GM18907 (cell line): Measurements from ENCODE around the gene LPIN2.
"Not testable (repeated sequence)": the region's sequence is repeated elsewhere in the genome, so short reads cannot be mapped to it uniquely, and the experiment has no call there.

Experiments
- ATAC-seq: cut with Tn5 transposase; IDR thresholded peaks from one replicate; pipeline ENCODE4 v1.9.1; 2021; ENCODE audit warnings: mild to moderate bottlenecking, moderate library complexity; ENCODE audit not compliant: unreplicated experiment

Gene LPIN2

DNA sequence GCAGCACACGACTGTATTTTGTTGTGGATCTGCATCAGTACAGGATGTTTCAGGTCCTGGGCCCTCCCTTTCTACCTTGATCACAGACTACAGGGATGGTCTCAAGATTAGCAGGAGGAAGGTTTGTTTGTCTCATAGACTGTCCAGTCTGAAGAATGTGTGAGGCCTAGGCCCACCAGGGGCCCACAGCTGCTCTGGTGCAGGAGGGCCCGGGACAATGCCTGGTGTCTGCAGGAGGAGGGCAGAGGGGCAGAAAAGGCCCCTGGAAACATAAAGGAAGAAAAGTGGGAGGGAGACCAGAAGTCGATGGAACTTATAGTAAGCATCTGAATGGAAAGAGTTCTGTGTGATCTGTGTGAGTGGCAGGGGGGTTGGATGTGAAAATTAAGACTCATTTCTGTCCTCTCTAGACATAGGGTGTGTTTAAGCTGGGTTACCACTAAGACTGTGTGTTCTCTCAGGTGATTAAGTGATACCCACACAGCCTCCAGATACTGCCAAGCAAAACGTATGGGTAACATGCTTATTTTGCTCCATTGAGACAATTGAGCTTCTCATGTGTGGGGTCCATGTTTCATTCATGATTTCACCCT is 33.4 kb upstream of the LPIN2 start:
- peak; percentile 72 for ATAC-seq

DNA sequence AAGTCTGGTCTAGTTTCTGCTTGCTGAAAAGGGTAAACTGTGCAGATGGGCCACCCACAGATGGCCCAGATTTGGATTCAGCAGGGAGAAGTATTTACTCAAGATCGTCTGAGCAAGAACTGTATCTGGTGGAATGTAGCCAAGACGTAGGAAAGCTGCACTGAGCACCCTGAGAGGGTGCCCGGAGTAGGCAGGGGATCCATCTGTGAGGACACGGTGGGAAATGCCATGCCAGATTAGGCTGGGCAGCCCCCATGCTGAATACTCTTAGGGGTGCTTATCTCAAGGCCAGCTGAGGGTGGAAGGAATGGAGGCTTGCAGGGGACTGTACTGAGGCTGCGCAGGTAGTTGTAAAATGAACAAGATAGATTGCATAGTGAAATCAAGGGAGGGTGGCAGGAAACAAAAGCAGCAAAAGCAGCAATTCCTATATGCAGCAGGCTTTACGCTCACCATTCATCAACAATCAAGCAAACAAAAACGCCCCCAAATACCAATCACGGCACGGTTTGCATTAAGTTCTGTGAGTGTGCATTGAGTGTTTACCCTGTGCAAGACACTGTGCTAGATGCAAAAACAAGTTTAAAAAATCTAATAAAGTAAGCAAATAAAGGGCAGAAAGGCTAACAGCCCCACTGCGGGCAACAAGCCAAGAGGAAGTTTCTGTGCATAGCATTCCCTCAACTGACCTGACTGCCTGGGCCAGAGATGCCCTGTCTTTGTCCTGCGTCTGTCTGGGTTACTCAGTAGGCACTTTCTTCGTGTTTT is 32.2 kb upstream of the LPIN2 start:
- ATAC-seq, result no peak

DNA sequence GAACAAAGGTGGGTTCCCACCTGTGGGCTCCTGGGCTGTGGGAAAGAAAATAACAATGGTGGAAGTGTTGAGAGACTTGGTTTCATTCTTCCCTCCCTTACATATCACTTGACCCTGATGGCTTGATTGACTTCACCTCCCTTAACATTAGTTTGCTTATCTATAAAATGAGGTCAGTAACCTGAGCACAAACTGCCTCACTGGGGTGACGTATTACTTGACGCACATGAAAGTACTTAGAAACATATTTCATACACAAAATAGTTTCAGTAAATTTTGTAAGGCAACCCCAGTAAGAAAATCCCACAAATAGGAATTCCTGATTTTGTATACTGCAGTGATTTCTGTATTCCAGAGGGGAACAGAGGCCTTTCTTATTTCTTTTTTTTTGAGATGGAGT is 29.4 kb upstream of the LPIN2 start:
- no peak for ATAC-seq

DNA sequence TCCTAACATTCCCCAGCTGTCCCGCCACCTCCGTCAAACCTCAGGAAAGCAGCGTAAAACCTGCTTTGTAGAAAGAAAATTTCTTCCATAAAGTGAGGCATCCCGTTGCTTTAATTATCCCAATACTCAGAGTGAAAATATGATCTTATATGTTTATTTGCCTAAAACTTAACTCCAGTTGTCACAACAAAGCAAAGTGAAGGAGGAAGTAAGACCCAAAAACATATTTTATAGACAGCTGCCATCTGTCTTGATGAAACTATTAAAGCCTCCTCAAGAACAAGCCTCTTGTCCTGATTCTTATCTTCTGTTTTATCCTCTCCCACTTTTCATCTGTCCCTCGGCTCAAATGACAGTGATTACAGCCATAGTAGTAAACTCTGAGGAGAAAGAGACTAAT is 28.9 kb upstream of the LPIN2 start:
- ATAC-seq, result no peak

DNA sequence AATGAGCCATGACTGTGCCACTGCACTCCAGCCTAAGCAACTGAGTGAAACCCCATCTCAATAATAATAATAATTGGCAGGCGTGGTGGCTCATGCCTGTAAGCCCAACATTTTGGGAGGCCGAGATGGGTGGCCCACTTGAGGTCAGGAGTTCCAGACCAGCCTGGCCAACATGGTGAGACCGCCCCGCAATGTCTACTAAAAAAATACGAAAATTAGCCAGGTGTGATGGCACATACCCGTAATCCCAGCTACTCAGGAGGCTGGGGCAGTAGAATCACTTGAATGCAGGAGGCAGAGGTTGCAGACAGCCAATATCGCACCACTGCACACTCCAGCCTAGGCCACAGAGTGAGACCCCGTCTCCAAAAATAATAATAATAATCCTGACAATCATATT is 27.9 kb upstream of the LPIN2 start:
- no peak for ATAC-seq

DNA sequence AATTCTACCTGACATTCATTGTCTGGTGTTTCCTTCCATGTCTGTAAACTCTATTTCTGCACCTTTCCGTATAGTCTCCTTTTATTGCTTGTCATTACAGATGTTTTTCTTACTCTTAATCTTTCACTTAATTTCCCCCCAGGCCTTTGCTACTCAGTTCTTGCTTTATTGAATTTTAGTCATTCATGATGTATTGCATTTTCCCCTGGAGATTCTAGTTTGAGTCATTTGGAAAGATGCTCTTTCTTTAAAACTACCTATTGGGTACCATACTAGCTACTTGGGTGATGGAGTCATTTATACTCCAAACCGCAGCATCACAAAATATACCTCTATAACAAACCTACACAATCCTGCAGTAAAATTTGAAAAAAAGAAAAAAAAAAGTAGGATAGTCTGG is 27.2 kb upstream of the LPIN2 start:
- no peak for ATAC-seq

DNA sequence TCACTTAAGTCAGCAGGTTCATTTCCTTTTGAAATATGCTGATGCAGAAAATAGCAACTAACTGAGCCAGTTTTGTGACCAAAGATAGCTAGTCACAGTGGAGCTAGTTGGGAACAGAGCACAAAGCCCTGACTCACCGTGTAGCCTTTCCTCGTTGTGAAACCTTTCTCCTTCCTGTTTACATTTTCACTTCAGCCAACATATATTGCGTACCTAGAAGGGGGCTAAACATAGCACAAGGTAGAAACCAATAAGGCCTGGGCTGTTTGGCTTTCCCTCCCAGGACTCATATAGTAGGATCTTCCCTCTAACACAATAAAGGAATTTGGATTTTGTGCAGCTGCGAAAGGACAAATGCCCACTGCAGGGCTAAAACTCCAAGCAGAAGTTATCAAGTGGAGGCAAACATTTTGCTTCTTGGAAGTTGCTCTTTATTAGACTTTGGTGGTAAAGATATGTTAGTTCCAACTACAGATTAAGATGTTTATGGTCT is 24.5 kb upstream of the LPIN2 start:
- peak; percentile 98 for ATAC-seq

DNA sequence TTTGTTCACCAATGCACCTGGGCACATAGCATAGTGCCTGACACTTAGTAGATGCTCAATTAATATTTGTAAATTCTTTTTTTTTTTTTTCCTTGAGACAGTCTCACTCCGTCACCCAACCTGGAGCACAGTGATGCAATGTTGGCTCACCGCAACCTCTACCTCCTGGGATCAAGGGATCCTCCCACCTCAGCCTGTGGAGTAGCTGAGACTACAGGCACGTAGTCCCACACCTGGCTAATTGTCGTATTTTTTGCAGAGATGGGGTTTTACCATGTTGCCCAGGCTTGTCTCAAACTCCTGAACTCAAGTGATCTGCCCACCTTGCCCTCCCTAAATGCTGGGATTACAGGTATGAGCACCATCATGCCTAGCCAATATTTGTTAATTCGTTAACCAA is 23.2 kb upstream of the LPIN2 start:
- ATAC-seq, result no peak

DNA sequence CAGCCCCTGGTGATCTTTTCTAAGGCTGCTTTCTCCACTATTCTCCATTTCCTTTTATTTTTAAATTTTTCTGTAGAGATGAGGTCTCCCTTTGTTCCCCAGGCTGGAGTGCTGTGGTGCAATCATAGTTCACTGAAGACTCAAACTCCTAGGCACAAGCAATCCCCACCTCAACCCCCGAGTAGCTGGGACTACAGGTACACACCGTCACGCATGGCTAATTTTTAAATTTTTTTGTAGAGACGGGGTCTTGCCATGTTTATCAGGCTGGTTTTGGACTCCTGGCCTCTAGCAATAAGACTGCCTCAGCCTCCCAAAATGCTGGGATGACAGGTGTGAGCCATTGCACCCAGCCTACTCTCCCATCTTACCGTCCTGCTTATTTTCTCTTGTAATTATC is 22.7 kb upstream of the LPIN2 start:
- ATAC-seq, result no peak

DNA sequence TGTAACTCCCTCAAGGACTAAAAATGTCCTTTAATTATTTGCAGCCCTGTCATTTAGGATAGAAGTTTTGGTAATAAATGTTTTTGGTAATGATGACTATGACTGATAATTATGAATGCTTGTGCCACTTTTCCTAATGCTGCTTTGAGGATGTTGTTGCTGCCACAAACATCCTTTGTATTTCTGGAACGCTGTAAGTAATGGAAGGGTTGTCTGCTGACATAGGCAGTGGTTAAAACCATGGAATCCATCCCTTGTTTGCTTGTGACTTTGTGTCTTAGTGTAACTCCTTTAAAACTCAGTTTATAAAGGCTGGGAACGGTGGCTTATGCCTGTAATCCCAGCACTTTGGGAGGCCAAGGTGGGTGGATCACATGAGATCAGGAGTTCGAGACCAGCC is 19.8 kb upstream of the LPIN2 start:
- ATAC-seq, result no peak

DNA sequence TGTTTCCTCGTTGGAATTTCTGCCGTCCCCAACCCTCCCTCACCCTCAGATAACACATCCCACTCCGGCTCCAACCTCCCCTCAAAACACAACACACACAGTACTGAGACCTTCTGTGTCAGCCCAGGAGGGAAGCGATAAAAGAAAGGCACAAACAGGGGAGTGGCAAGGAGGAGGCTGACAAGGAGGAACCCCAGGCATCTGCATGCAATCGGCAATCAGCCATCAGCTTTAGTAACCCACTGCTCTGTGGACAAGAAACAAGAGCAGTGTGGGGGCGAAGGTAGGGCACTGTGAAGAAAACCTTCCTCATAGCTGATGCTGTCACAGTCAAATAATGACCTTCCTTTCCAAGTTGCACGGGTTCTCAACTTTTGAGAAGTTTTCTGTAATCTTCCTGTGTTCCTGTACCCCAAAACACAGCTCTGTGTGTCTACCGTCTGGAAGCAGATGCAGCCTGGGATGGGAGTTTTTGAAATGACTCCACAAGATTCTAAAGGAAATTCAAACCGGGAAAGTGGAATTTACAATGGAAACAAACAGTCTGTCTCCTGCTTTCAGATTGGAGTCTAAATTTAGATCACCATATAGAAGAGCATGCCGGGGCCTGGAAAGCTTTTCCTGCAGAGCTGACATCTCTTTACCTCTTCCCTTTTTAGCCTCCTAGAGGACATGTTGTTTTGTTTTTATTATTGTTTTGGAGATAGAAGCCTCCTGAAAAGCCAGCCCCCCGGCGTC is 16.4 kb upstream of the LPIN2 start:
- no peak for ATAC-seq

DNA sequence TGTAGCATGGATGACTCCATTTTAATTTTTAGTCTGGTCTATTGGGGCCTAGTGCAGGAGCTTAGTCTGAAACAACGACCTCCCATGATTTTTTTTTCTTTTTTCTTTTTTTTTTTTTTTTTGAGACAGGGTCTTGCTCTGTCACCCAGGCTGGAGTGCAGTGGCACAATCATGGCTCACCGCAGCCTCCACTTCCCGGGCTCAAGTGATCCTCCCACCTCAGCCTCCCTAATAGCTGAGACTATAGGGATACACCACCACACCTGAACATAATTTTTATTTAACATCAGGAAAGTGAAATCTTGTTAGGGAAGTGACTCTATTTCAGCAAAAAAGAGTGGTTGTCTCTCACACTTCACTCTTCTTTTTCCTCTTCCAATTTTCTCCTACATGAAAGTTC is 15.2 kb upstream of the LPIN2 start:
- not testable (repeated sequence) for ATAC-seq

DNA sequence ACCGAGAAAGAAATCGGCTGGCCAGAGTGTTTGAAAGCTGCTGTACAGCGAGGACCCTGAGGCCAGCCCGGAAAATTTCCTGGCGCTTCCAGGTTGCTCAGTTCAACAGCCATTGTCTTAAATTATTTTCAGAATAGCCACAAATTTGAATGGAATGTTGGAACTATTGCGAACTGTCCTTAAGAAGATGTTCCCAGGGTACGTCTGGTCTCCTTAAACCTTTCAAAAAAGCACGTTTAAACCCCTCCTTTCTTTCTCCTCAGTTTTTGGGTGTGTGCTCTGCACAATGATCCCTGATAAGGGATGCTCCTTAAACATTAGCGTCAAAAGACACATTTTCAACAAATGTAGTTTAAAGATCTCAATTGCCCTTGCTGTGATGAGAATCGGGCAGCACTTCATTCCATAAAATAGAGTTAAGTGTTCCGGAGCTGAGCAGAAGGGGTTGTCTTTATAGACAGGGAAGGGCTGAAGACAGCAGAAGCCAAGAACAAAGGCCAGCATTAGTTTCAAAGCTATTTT is 14.5 kb upstream of the LPIN2 start:
- ATAC-seq, result no peak

DNA sequence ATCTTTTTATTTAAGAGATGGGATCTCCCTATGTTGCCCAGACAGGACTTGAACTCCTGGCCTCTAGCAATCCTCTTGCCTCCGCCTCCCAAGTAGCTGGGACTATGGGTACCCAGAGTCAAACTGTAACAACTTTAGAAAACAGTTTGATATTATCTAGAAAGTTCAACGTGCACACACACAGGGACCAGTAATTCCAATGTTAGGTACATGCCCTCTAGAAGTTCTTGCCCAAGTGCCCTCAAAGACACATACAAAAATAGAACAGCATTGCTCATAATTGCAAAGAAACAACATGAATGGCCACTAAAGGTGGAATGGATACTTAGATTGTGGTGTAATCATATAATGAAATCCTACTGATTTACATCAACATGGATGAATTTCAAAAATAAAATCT is 12.6 kb upstream of the LPIN2 start:
- ATAC-seq, result no peak

DNA sequence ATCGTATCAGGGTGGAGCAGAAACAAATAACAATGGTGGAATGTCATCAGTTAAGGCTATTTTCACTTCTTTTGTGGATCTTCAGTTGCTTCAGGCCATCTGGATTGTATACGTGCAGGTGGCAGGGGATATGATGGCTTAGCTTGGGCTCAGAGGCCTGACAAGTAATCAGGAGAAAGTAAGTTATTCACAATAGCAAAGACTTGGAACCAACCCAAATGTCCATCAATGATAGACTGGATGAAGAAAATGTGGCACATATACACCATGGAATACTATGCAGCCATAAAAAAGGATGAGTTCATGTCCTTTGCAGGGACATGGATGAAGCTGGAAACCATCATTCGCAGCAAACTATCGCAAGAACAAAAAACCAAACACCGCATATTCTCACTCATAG is 10.7 kb upstream of the LPIN2 start:
- ATAC-seq, result not testable (repeated sequence)

DNA sequence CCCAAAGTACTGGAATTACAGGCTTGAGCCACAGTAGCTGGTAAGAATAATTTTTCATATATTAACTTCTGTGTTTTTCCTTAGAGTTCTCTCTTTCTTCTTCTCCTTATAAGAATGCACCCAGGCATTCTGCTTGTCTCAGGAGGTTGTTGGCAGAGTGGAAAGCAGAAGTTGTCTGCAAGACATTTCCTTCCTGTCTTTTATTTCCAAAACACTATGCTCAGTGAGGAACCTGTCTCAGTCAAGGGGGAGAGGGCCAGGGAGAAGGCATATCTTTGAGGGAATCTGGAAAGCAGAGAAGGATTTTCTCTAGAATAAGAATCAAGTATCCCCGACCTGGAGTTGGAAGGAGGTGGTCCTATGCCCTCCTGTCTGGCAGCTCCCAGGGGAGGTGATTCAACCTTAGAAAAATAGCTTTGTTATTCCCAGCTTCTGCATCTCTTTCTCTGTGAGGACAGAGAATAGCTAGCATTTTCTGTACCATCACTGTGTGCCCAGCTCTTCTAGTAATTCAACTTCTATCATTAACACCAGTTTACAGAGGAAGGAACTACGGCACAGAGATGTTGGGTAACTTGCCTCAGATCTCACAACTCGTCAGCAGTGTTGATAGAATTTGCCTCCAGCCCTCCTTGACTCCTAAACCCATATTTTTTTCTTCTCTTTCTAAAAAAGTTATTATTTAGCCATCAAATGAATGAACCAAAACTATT is 3.8 kb upstream of the LPIN2 start:
- no peak for ATAC-seq

DNA sequence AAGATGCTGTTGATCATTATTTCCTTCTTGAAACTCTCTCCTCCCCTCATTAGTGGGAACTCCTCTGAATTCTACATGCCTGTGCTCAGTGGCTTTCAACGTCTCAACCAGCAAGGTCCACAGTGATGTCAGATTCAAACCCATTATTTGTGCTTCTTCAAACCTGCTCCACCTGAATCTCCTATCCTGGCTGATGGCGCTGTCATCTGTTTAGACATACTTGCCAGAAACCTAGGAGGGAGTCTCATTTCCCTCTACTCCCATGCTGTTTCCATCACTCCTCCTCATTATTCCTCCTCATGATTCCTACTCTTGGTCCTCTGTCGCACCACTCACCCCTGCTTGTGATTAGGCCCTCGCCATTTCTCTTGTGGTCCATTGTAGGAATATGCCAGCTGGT is 2.9 kb upstream of the LPIN2 start:
- ATAC-seq, result no peak

DNA sequence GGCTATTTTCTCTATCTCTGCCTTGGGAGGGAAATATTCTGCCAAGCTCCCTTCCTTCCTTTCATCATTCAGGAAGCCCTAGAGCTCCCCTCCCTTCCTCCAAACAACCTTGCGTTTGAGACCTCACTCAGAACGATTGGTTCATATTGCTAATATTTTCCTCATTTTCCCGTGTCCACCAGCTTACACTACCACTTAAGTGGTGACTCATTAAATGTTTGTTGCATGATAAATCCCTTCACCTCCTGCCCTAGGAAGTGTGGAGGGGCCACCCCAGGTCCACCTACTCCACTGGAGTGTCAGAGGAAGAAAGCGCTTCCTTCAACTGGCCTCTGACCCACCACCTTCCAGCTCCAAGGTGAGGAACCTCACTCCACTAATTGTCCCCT is 2.3 kb upstream of the LPIN2 start:
- no peak for ATAC-seq

DNA sequence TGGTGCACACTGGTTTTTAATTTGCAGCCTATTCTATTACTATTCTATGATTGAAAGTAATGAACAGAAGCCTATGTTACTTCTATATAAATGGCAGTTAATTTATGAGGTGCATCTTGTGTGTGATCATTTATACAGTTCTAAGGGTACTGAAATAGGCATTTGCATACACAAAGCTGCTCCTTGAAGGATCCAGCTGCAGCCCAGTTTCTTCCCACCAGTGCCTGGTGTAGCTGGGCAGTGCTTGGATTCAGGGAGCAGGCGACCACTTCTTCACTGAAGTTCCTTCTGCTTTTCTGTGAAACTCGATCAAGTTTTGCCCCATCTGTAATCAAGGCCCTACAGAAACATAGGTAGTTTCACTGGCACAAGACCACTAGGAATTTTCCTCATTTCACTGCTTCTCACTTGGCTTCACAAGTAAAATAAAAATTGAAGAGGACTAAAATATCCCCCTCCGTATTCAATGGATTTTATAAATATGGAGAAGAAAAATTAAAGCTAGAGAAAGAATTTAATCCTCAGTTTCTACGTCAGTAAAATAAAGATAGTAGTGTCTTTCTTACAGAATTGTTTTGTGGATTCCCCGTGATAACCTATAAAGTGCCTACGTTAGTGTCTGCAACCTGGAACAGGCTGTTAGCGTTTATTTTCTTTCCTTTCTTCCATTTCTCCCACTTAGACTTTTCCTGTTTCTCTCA is 1.7 kb upstream of the LPIN2 start:
- no peak for ATAC-seq

DNA sequence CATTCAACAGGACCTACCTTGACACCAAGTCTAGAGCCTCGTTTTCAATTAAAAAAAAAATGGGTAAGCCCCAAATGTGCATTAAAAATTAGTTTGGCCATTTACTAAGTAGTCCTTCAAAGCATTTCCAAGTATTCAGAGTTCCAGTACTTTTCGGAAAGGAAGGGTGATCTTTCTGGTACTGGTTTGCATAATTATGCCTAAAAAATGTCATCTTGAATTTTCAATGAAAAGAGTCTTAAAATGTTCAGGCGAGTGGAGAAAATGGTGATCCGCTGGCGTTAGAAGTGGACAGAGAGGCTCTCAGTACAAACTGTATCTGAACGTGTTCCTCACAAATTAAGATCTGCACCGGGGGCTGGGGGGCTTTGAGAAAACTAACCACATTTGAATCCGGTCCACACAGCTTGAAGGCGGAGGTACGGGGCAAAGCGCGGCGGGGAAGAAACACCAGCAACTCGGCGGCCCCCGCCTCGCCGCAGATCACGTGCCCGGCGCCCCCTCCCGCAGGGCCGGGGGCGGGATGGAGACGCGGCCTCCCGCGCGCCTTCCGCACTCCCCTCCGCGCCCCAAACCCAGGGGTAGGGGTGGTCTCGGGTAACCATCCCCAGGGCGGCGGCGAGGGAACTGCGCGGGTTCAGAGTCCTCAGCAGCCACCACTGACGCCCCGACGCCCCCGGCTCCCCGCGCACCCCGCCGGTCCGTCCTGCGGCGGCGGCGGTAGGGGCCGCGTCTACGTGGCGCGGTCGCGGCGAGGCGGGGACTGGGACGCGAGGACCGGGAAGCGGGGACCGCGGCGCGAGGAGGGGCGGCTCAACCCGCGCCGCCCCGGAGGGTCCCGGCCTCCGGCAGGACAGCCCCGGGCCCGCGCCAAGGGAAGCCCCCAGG is 564 bp downstream of the LPIN2 start:
- ATAC-seq, result peak; percentile 36
